IMR-90 (cell line): ENCODE results near the gene POLD4. TPM values are rescaled to one million over a fixed set of nuclear protein-coding genes. Genes with fewer than 3 reads are reported as not detected.

Experiments used
- ATAC-seq: fragments of 200-7000 bp; cut with Tn5 transposase; 2 replicates; pipeline ENCODE4 v1.9.1; 2020; ENCODE audit warnings: low read depth, mild to moderate bottlenecking, moderate library complexity
- BruUV-seq: library from RNA; stranded (reverse); fragments of 400-500 nt; replicated peaks from 2 replicates; lab custom pipeline; 2021; lab: Mats Ljungman, UMichigan
- CTCF ChIA-PET: fragments of 300-600 bp; formaldehyde crosslinking; extraction: SDS; loops from one replicate; lab custom pipeline; 2021; ENCODE audit warnings: antibody characterized with exemption; lab: Yijun Ruan, JAX
- POLR2A ChIA-PET: fragments of 300-600 bp; sonication (Branson Sonifier 250); formaldehyde crosslinking; loops from one replicate; lab custom pipeline; 2022; ENCODE audit warnings: antibody characterized with exemption; ENCODE audit not compliant: unreplicated experiment; lab: Charles Lee
- DNase-seq: peaks from one replicate; pipeline ENCODE4 v3.0.0; 2013
- H2AFZ ChIP-seq: replicated peaks from 2 replicates; pipeline ENCODE3; 2013; ENCODE audit warnings: low read length, mild to moderate bottlenecking; ENCODE audit not compliant: poor library complexity
- H2AK5ac ChIP-seq: 2 replicates; pipeline ENCODE4 v1.6.1; 2013; ENCODE audit warnings: low read depth, low read length, inconsistent platforms
- H2AK9ac ChIP-seq: replicated peaks from 2 replicates; pipeline ENCODE3; 2013; ENCODE audit warnings: mild to moderate bottlenecking, low read depth, low read length, moderate library complexity; ENCODE audit not compliant: poor library complexity
- H2BK120ac ChIP-seq: 2 replicates; pipeline ENCODE4 v1.6.1; 2013; ENCODE audit warnings: low read depth, low read length, inconsistent platforms
- H2BK15ac ChIP-seq: 3 replicates; pipeline ENCODE4 v1.6.1; 2013; ENCODE audit warnings: low read depth, low read length, inconsistent platforms
- H2BK20ac ChIP-seq: 2 replicates; pipeline ENCODE4 v1.6.1; 2013; ENCODE audit warnings: low read depth, mild to moderate bottlenecking, inconsistent platforms, low read length, moderate library complexity
- H2BK5ac ChIP-seq: 2 replicates; pipeline ENCODE4 v1.6.1; 2013; ENCODE audit warnings: mild to moderate bottlenecking, low read depth, low read length, inconsistent platforms; ENCODE audit not compliant: poor library complexity, severe bottlenecking
- H3K14ac ChIP-seq: replicated peaks from 2 replicates; pipeline ENCODE4 v1.6.1; 2013; ENCODE audit warnings: low read depth, low read length, inconsistent platforms
- H3K18ac ChIP-seq: 2 replicates; pipeline ENCODE4 v1.6.1; 2013; ENCODE audit warnings: low read depth, low read length, control low read depth
- H3K23ac ChIP-seq: 2 replicates; pipeline ENCODE4 v1.6.1; 2013; ENCODE audit warnings: low read depth, low read length, inconsistent platforms
- H3K27ac ChIP-seq: 2 replicates; pipeline ENCODE4 v1.5.1; 2013; ENCODE audit warnings: mild to moderate bottlenecking, control low read depth, low read length; ENCODE audit not compliant: insufficient read depth
- H3K27me3 ChIP-seq: 2 replicates; pipeline ENCODE4 v1.6.1; 2013; ENCODE audit warnings: low read length; ENCODE audit not compliant: control insufficient read depth, insufficient read depth
- H3K36me3 ChIP-seq: 2 replicates; pipeline ENCODE4 v1.6.1; 2013; ENCODE audit warnings: low read length, mixed read lengths; ENCODE audit not compliant: control insufficient read depth, insufficient read depth
- H3K4ac ChIP-seq: 2 replicates; pipeline ENCODE4 v1.6.1; 2013; ENCODE audit warnings: low read depth, low read length, inconsistent platforms
- H3K4me1 ChIP-seq: 2 replicates; pipeline ENCODE4 v1.6.1; 2013; ENCODE audit warnings: low read length, mixed read lengths; ENCODE audit not compliant: control insufficient read depth, insufficient read depth
- H3K4me2 ChIP-seq: 2 replicates; pipeline ENCODE4 v1.6.1; 2013; ENCODE audit warnings: low read depth, mild to moderate bottlenecking, control low read depth, low read length, moderate library complexity
- H3K4me3 ChIP-seq: 2 replicates; pipeline ENCODE4 v1.5.1; 2013; ENCODE audit warnings: low read depth, mild to moderate bottlenecking, control low read depth, low read length, moderate library complexity; ENCODE audit not compliant: insufficient read depth
- H3K56ac ChIP-seq: 2 replicates; pipeline ENCODE4 v1.6.1; 2013; ENCODE audit warnings: low read length, inconsistent platforms; ENCODE audit not compliant: insufficient read depth; ENCODE audit errors: extremely low read depth
- H3K79me1 ChIP-seq, 2 experiments: 2 replicates each; pipeline ENCODE4 v1.6.1; 2013; ENCODE audit warnings: low read length in 2 of 2, inconsistent platforms in 1 of 2, low read depth in 1 of 2
- H3K9ac ChIP-seq: 2 replicates; pipeline ENCODE4 v1.6.1; 2013; ENCODE audit warnings: low read depth, low read length, control low read depth
- H3K9me1 ChIP-seq: 2 replicates; pipeline ENCODE4 v1.6.1; 2013; ENCODE audit warnings: low read length, inconsistent platforms; ENCODE audit not compliant: insufficient read depth
- H3K9me3 ChIP-seq: 2 replicates; pipeline ENCODE4 v1.6.1; 2013; ENCODE audit warnings: low read length; ENCODE audit not compliant: control insufficient read depth, insufficient read depth
- H4K20me1 ChIP-seq: 2 replicates; pipeline ENCODE4 v1.6.1; 2013; ENCODE audit warnings: low read length, inconsistent platforms; ENCODE audit not compliant: insufficient read depth
- H4K5ac ChIP-seq: 2 replicates; pipeline ENCODE4 v1.6.1; 2013; ENCODE audit warnings: mild to moderate bottlenecking, low read depth, low read length, control low read depth
- H4K8ac ChIP-seq, 2 experiments: 2 replicates each; pipeline ENCODE4 v1.6.1; 2013; ENCODE audit warnings: low read depth in 2 of 2, low read length in 2 of 2, control low read depth in 1 of 2, inconsistent platforms in 1 of 2
- H4K91ac ChIP-seq: 2 replicates; pipeline ENCODE4 v1.6.1; 2013; ENCODE audit warnings: low read depth, low read length, inconsistent platforms; ENCODE audit not compliant: insufficient read depth
- BHLHE40 ChIP-seq: fragments of 150-350 bp; IDR thresholded peaks from 2 replicates; pipeline ENCODE4 v1.6.1; 2016; ENCODE audit warnings: mild to moderate bottlenecking, low read depth, low read length
- CEBPB ChIP-seq: IDR thresholded peaks from 2 replicates; pipeline ENCODE4 v1.6.1; 2012; ENCODE audit warnings: low read depth, low read length, improper control_type of control experiment
- CHD1 ChIP-seq: IDR thresholded peaks from 2 replicates; pipeline ENCODE4 v1.6.1; 2012; ENCODE audit warnings: low read depth, low read length, improper control_type of control experiment
- FOS ChIP-seq: fragments of 150-350 bp; IDR thresholded peaks from 2 replicates; pipeline ENCODE4 v1.6.1; 2016; ENCODE audit warnings: low read depth, low read length
- MAFK ChIP-seq: IDR thresholded peaks from 2 replicates; pipeline ENCODE4 v1.6.1; 2012; ENCODE audit warnings: low read depth, low read length, improper control_type of control experiment
- MAZ ChIP-seq: IDR thresholded peaks from 2 replicates; pipeline ENCODE4 v1.6.1; 2012; ENCODE audit warnings: low read depth, mild to moderate bottlenecking, low read length, improper control_type of control experiment, moderate library complexity, borderline replicate concordance
- MXI1 ChIP-seq: IDR thresholded peaks from 2 replicates; pipeline ENCODE4 v1.6.1; 2012; ENCODE audit warnings: low read depth, mild to moderate bottlenecking, low read length, moderate library complexity, borderline replicate concordance
- NFE2L2 ChIP-seq: fragments of 150-350 bp; IDR thresholded peaks from 2 replicates; pipeline ENCODE4 v1.6.1; 2016; ENCODE audit warnings: low read depth, mild to moderate bottlenecking, low read length
- POLR2A ChIP-seq: IDR thresholded peaks from 2 replicates; pipeline ENCODE4 v1.6.1; 2012; ENCODE audit warnings: mild to moderate bottlenecking, low read depth, low read length
- RAD21 ChIP-seq: IDR thresholded peaks from 2 replicates; pipeline ENCODE4 v1.6.1; 2012; ENCODE audit warnings: low read length, improper control_type of control experiment
- RCOR1 ChIP-seq: IDR thresholded peaks from 2 replicates; pipeline ENCODE4 v1.6.1; 2012; ENCODE audit warnings: mild to moderate bottlenecking, low read length, improper control_type of control experiment; ENCODE audit not compliant: insufficient replicate concordance
- SMC3 ChIP-seq: fragments of 150-350 bp; IDR thresholded peaks from 2 replicates; pipeline ENCODE4 v1.6.1; 2016; ENCODE audit warnings: low read depth, mild to moderate bottlenecking, antibody characterized with exemption, low read length, moderate library complexity
- WGBS, 2 experiments: methylation state at CpG; one replicate each; pipeline versions ENCODE4 v1.1.5 to v1.1.7; 2013; ENCODE audit warnings: missing lambda C conversion rate in 2 of 2; ENCODE audit not compliant: insufficient read length in 1 of 2; ENCODE audit errors: extremely low coverage in 2 of 2; 5-methylcytosine and 5-hydroxymethylcytosine counted together
- dilution Hi-C: fragments of 300-500 bp; cut with HindIII; formaldehyde crosslinking; loops from one replicate; pipeline ENCODE4 v1.14.3; 2018; ENCODE audit warnings: low sequenced_read_pairs; ENCODE audit not compliant: unreplicated experiment
- in situ Hi-C: fragments of 300-500 bp; cut with MboI; formaldehyde crosslinking; loops from 3 replicates; pipeline ENCODE4 v1.14.3; 2019; ENCODE audit warnings: low sequenced_read_pairs, inconsistent platforms, mixed read lengths
- intact Hi-C: fragments of 100-400 bp; cut with micrococcal nuclease; formaldehyde crosslinking; loops from 2 replicates; pipeline ENCODE4 v1.10.0; 2022
- polyA plus RNA-seq, 3 experiments: library from polyadenylated mRNA; depleted of rRNA; stranded (reverse); fragments of >200 nt; gene quantifications; 2 replicates each; pipeline ENCODE4 v1.2.3, GENCODE V29; 2012; ENCODE audit warnings: low replicate concordance in 1 of 3
- total RNA-seq: library from RNA; depleted of rRNA; stranded (reverse); fragments of >200 nt; gene quantifications from 2 replicates; pipeline ENCODE4 v1.2.3, GENCODE V29; 2012
- TF ChIP-seq, protein P1 (sequence below): fragments of 150-350 bp; IDR thresholded peaks from 2 replicates; pipeline ENCODE4 v1.6.1; 2017; ENCODE audit warnings: mild to moderate bottlenecking, antibody characterized with exemption, low read length, low read depth
- TF ChIP-seq, protein P2 (sequence below): conservative IDR thresholded peaks from 2 replicates; pipeline ENCODE4 v1.5.1; 2012; ENCODE audit warnings: mild to moderate bottlenecking, low read depth, low read length, improper control_type of control experiment
- TF ChIP-seq, protein P3 (sequence below): fragments of 150-350 bp; IDR thresholded peaks from 2 replicates; pipeline ENCODE4 v1.6.1; 2016; ENCODE audit warnings: low read depth, mild to moderate bottlenecking, low read length, moderate library complexity, borderline replicate concordance

Gene POLD4
- total and polyA plus RNA-seq, 2 of the 4 experiments (the other 2 are of a cell fraction), result 46.4 to 133 TPM

DNA sequence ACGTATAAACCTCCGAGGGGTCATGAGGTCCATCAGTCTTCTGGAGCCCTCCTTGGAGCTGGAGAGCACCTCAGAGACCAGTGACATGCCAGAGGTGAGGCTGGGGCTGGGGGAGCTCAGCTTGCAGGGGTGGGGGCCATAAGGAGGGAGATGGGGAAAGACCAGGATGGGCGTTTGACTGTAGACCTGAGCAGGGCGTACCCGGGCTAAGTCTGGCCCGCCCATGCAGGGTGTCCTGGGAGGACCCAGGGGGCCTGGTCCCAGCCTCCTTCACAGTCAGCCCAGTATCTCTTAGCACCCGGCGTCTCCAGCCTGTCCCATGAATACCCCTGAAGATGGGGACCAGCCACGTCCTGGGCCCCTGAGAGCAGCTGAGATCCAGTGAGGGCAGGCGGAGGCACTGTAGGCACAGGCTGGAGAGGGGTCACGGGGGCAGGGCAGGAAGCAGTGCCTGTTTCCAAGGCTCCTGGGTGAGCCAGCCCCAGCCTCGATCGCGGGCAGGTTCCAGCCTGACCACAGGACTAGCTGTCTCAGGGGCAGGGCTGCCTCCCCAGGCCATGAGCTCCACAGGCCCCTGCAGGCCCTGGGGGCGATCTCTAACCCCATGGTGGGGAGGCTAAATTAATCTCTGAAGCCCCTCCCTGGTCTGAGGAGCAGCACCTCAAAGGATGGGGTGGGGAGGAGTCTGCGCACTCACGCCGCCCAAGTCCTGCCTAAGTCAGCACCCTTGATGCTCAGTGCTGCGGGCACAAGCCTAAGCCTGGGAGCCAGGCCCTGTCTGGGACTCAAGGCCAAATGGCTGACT, 42.9 kb downstream of the POLD4 start:
- no peaks in the 10 kb centered on the region for H3K4me1 ChIP-seq
- no peak overlapping the region for H3K27ac ChIP-seq
- no peak overlapping the region for H3K18ac ChIP-seq
- H3K79me1 ChIP-seq, result no peaks in the 10 kb centered on the region
- no peaks in the 10 kb centered on the region for H4K20me1 ChIP-seq
- BruUV-seq, result no TSS peak
- in situ Hi-C loops, result loop anchor here (10.0 kb wide), 1 partner anchor 226 kb away; no protein-coding TSS in a partner anchor
- no peaks in the 10 kb centered on the region for H3K27me3 ChIP-seq
- intact Hi-C loops, result no loop called here
- no peak overlapping the region for H4K8ac ChIP-seq
- POLR2A ChIA-PET, result no interaction called here
- H2BK20ac ChIP-seq, result no peak overlapping the region
- no peaks in the 10 kb centered on the region for H3K9me1 ChIP-seq
- no peak overlapping the region for H3K56ac ChIP-seq
- no peak overlapping the region for H3K9ac ChIP-seq
- ATAC-seq, result no peak
- H3K9me3 ChIP-seq, result no peaks in the 10 kb centered on the region
- no peak overlapping the region for H3K4me3 ChIP-seq
- CTCF ChIA-PET, result no interaction called here
- H3K36me3 ChIP-seq, result peaks cover 34% of the 10 kb centered on the region
- dilution Hi-C loops, result no loop called here
- no peak overlapping the region for H3K14ac ChIP-seq
- H2AK9ac ChIP-seq, result no peak overlapping the region
- no peak overlapping the region for H3K23ac ChIP-seq
- H2BK15ac ChIP-seq, result no peak overlapping the region
- H2AK5ac ChIP-seq, result no peak overlapping the region
- no peak for DNase-seq
- no peak overlapping the region for H4K5ac ChIP-seq
- WGBS, 2 experiments, result 100% methylated on average over 4 of the region's 19 CpGs; no CpG with 5 or more reads in 1 of the 2 experiments
- no peak overlapping the region for H2BK120ac ChIP-seq
- H3K4me2 ChIP-seq, result no peak overlapping the region
- no peak overlapping the region for H2AFZ ChIP-seq
- no peak overlapping the region for H3K4ac ChIP-seq
- H4K91ac ChIP-seq, result no peak overlapping the region
- no peak overlapping the region for H2BK5ac ChIP-seq
- TF ChIP-seq CEBPB (no peak), MAFK (no peak), POLR2A (no peak), NFE2L2 (no peak), FOS (no peak), MAZ (no peak), RCOR1 (no peak), SMC3 (no peak), CHD1 (no peak), BHLHE40 (no peak), RAD21 (no peak), MXI1 (no peak)
- TF ChIP-seq, protein P1, sequence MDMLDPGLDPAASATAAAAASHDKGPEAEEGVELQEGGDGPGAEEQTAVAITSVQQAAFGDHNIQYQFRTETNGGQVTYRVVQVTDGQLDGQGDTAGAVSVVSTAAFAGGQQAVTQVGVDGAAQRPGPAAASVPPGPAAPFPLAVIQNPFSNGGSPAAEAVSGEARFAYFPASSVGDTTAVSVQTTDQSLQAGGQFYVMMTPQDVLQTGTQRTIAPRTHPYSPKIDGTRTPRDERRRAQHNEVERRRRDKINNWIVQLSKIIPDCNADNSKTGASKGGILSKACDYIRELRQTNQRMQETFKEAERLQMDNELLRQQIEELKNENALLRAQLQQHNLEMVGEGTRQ, result no peak
- TF ChIP-seq, protein P2, sequence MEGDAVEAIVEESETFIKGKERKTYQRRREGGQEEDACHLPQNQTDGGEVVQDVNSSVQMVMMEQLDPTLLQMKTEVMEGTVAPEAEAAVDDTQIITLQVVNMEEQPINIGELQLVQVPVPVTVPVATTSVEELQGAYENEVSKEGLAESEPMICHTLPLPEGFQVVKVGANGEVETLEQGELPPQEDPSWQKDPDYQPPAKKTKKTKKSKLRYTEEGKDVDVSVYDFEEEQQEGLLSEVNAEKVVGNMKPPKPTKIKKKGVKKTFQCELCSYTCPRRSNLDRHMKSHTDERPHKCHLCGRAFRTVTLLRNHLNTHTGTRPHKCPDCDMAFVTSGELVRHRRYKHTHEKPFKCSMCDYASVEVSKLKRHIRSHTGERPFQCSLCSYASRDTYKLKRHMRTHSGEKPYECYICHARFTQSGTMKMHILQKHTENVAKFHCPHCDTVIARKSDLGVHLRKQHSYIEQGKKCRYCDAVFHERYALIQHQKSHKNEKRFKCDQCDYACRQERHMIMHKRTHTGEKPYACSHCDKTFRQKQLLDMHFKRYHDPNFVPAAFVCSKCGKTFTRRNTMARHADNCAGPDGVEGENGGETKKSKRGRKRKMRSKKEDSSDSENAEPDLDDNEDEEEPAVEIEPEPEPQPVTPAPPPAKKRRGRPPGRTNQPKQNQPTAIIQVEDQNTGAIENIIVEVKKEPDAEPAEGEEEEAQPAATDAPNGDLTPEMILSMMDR, result no peak
- TF ChIP-seq, protein P3, sequence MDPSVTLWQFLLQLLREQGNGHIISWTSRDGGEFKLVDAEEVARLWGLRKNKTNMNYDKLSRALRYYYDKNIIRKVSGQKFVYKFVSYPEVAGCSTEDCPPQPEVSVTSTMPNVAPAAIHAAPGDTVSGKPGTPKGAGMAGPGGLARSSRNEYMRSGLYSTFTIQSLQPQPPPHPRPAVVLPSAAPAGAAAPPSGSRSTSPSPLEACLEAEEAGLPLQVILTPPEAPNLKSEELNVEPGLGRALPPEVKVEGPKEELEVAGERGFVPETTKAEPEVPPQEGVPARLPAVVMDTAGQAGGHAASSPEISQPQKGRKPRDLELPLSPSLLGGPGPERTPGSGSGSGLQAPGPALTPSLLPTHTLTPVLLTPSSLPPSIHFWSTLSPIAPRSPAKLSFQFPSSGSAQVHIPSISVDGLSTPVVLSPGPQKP, result no peak
